Retinal pigment epithelial cell (primary cell): Measurements from ENCODE around the gene MAML3.

Experiments used
- DNase-seq: peaks from one replicate; pipeline ENCODE4 v3.0.0-alpha.2; 2010; ENCODE audit warnings: low read depth
- H3K4me3 ChIP-seq: 2 replicates; pipeline ENCODE4 v1.5.1; 2011; ENCODE audit warnings: mild to moderate bottlenecking, low read length, control low read depth, moderate library complexity
- CTCF ChIP-seq: conservative IDR thresholded peaks from 2 replicates; pipeline ENCODE4 v1.5.1; 2011; ENCODE audit warnings: low read depth, low read length, control low read depth, inconsistent platforms

Gene MAML3

DNA sequence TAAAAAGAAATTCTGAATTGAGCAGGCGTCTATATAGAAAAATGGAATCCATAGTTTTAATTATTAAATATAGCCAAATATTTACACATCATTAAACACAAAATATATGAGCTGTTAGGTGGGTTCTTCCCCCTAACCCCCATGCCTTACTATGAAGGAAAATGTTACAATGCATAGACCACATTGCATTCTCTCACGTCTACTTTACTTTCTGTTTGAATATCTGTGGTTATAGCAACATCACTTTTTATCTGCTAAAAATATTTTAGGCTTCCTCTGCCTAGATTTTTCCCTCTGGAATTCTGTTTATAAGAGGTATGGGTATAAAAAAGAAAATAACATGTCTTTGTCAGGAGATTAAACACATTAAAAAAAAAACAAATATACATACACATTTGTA is 73.1 kb downstream of the MAML3 start:
- DNase-seq, result no peak
- H3K4me3 ChIP-seq, result no peak overlapping the region
- TF ChIP-seq CTCF, result no peak

- no peak for DNase-seq
- no peak for TF ChIP-seq CTCF
- no peak overlapping the region for H3K4me3 ChIP-seq
Measured at GRCh38 chr4:140078366-140078765, 75.6 kb downstream of the MAML3 start.

- no peak for TF ChIP-seq CTCF
- H3K4me3 ChIP-seq, result no peak overlapping the region
- no peak for DNase-seq
Measured at GRCh38 chr4:140076307-140076706, 77.7 kb downstream of the MAML3 start.

DNA sequence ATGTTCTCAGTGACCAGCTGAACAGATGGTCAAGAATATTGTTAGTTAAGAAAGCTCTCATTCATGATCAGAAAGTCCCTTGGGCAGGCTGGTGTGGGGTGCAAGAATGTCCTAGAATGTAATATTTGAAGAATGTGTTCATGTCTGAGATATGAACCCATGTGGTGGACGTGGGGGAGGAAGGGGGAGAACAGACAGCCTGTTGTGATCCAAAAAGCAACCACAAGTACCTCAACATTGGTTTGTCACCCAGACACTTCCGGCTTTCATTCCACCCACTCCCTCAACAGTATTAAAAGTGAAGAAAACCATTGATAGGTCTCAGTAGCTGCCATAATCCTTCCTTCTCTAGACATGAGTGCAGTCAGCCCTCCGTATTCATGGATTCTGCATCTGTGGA is 82.2 kb downstream of the MAML3 start:
- H3K4me3 ChIP-seq, result no peak overlapping the region
- no peak for TF ChIP-seq CTCF
- no peak for DNase-seq

DNA sequence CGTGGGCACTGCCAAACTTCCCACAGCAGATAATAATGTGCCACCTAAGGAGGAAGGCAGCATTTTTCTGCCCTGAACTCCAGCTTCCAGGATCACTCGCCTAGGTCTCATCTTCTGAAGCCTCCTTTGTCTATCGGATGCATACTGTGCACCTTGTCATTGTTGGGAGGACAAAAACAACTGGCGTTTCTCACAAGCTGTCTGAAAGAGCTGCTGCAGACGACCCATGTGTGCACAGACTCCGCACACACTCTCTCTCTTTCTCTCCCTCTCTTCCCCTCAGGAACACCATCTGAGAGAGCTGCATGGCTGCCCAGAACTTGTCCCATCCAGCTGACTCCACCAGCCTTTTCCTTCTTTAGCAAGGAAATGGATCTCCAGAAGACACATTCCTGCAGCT is 83.0 kb downstream of the MAML3 start:
- no peak for TF ChIP-seq CTCF
- H3K4me3 ChIP-seq, result no peak overlapping the region
- DNase-seq, result no peak

- DNase-seq, result no peak
- TF ChIP-seq CTCF, result no peak
Measured at GRCh38 chr4:140070366-140070765, 83.6 kb downstream of the MAML3 start.

DNA sequence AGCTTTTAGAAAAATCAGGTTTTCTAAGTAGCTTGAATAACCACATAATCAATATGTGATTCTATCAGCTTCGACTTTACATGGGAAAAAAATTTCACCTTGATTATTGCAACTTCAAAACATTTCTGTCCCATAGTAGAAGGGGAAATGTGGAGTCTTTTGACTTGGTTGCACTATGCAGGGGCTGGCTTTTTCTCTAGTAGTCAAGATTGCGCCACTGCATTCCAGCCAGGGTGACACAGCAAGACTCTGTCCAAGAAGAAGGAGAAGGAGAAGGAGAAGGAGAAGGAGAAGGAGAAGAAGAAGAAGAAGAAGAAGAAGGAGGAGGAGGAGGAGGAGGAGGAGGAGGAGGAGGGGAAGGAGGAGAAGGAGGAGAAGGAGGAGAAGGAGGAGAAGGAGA is 84.9 kb downstream of the MAML3 start:
- no peak for TF ChIP-seq CTCF
- H3K4me3 ChIP-seq, result no peak overlapping the region
- no peak for DNase-seq

More at GRCh38 chr4:140070366-140070765, 83.6 kb downstream of the MAML3 start:
- H3K4me3 ChIP-seq, result no peak overlapping the region
